Activated CD8-positive, alpha-beta T cell treated with anti-CD3 and anti-CD28 coated beads, Interleukin-2, amount 10 ng/mL, durations not matched to agents 7 days and 5 days (primary cell): Measurements from ENCODE around the gene HEPHL1. TPM values are rescaled to one million over a fixed set of nuclear protein-coding genes. Genes with fewer than 3 reads are reported as not detected.

Experiments
- ATAC-seq: fragments of 150-1000 bp; cut with Tn5 transposase; one replicate; pipeline ENCODE4 v1.10.0; 2021; ENCODE audit warnings: moderate library complexity
- CTCF ChIA-PET: fragments of 350-600 bp; sonication (Branson Sonifier 250); formaldehyde crosslinking; loops from one replicate; lab custom pipeline; 2021; ENCODE audit warnings: antibody characterized with exemption; lab: Charles Lee
- POLR2A ChIA-PET: fragments of 350-600 bp; sonication (Branson Sonifier 250); formaldehyde crosslinking; loops from one replicate; lab custom pipeline; 2021; ENCODE audit warnings: antibody characterized with exemption; lab: Charles Lee
- DNase-seq: peaks from one replicate; pipeline ENCODE4 v3.0.0-alpha.2; 2020
- H3K27ac Mint-ChIP-seq: one replicate; pipeline ENCODE4 v1.8.0; 2021; ENCODE audit warnings: mild to moderate bottlenecking, mixed read lengths
- H3K27me3 Mint-ChIP-seq: one replicate; pipeline ENCODE4 v1.8.0; 2021; ENCODE audit warnings: low read depth, mixed read lengths
- H3K36me3 Mint-ChIP-seq: one replicate; pipeline ENCODE4 v1.8.0; 2021; ENCODE audit warnings: low read depth, mixed read lengths
- H3K4me1 Mint-ChIP-seq: one replicate; pipeline ENCODE4 v1.8.0; 2021; ENCODE audit warnings: low read depth, mixed read lengths
- H3K4me3 Mint-ChIP-seq: one replicate; pipeline ENCODE4 v1.8.0; 2021; ENCODE audit warnings: mild to moderate bottlenecking, mixed read lengths
- H3K9me3 Mint-ChIP-seq: one replicate; pipeline ENCODE4 v1.8.0; 2022; ENCODE audit warnings: mixed read lengths; ENCODE audit not compliant: insufficient read depth
- total RNA-seq, 2 experiments: library from RNA; stranded (reverse); gene quantifications; one replicate each; pipeline ENCODE4 v1.2.3, GENCODE V29; 2021

The HEPHL1 gene
- total RNA-seq, 2 experiments from 2014 or later: not detected

GRCh38 chr11:94049351-94049750, 28.2 kb downstream of the HEPHL1 start:
- Mint-ChIP-seq H3K4me3 (no peak overlapping the region), H3K36me3 (no peaks in the 10 kb centered on the region), H3K9me3 (no peaks in the 10 kb centered on the region), H3K4me1 (no peaks in the 10 kb centered on the region), H3K27ac (no peak overlapping the region), H3K27me3 (peaks cover 2% of the 10 kb centered on the region)
- ChIA-PET CTCF (no interaction called here), POLR2A (no interaction called here)
- DNase-seq: no peak
- ATAC-seq: no peak

- no peaks in the 10 kb centered on the region for H3K4me1 Mint-ChIP-seq
- CTCF ChIA-PET: no interaction called here
- H3K9me3 Mint-ChIP-seq: no peaks in the 10 kb centered on the region
- no peak overlapping the region for H3K4me3 Mint-ChIP-seq
- ATAC-seq: no peak
- DNase-seq: no peak
- H3K27ac Mint-ChIP-seq: no peak overlapping the region
- H3K27me3 Mint-ChIP-seq: peaks cover 13% of the 10 kb centered on the region
- no peaks in the 10 kb centered on the region for H3K36me3 Mint-ChIP-seq
- POLR2A ChIA-PET: no interaction called here
These were observed 37.5 kb downstream of the HEPHL1 start for GRCh38 chr11:94058630-94059029.

- ChIA-PET CTCF (no interaction called here), POLR2A (no interaction called here)
- H3K9me3 Mint-ChIP-seq: no peaks in the 10 kb centered on the region
- DNase-seq: no peak
- H3K36me3 Mint-ChIP-seq: no peaks in the 10 kb centered on the region
- peaks cover 13% of the 10 kb centered on the region for H3K27me3 Mint-ChIP-seq
- no peak for ATAC-seq
- no peaks in the 10 kb centered on the region for H3K4me1 Mint-ChIP-seq
- no peak overlapping the region for H3K27ac Mint-ChIP-seq
- H3K4me3 Mint-ChIP-seq: no peak overlapping the region
These were observed 37.9 kb downstream of the HEPHL1 start for GRCh38 chr11:94059065-94059464.

DNA sequence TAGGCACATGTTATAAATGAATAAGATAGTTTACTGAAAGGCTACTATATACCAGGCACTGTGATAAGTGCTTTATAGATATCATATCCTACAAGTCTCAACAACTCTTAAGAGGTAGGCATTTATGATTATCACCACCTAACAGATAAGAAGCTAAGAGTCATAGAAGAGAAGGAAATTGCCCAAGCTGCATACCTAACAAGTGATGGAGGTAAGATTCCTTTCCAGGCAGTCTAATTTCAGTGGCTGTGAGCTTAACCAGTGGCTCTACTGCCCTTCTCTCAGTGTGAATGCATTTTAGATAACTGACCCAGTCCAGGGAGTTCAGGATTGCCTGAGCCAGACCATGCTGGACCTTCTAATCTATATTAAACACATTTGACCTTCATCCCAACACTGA, 39.2 kb downstream of the HEPHL1 start:
- Mint-ChIP-seq H3K27ac (no peak overlapping the region), H3K36me3 (no peaks in the 10 kb centered on the region)
- POLR2A ChIA-PET: no interaction called here

DNA sequence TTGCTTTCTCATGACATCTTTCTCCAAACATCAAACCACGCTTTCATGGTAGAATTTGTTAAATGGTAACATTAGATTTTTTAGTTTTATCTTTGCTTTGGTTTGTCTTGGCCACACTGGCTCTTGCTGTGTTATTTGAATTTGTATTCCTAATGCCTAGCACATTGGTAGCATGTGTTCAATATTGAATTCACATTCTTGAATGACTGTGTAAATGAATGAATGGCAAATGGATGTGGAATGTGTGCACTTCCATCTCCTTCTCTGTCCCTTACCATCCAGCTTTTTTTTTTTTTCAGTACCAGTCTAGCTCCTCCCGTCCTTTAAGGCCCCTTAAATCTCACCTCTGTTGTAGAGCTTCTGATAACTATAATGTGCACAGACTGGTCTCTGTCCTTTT, 41.2 kb downstream of the HEPHL1 start:
- ChIA-PET CTCF (no interaction called here), POLR2A (no interaction called here)
- Mint-ChIP-seq H3K27ac (no peak overlapping the region), H3K4me1 (no peaks in the 10 kb centered on the region), H3K36me3 (no peaks in the 10 kb centered on the region), H3K4me3 (no peak overlapping the region), H3K9me3 (no peaks in the 10 kb centered on the region), H3K27me3 (peaks cover 13% of the 10 kb centered on the region)
- DNase-seq (no peak), ATAC-seq (no peak)

More for the DNA sequence above, 39.2 kb downstream of the HEPHL1 start:
- H3K9me3 Mint-ChIP-seq: no peaks in the 10 kb centered on the region
- no peak overlapping the region for H3K4me3 Mint-ChIP-seq
- H3K4me1 Mint-ChIP-seq: no peaks in the 10 kb centered on the region
- DNase-seq: no peak
- CTCF ChIA-PET: no interaction called here
- H3K27me3 Mint-ChIP-seq: peaks cover 13% of the 10 kb centered on the region
- no peak for ATAC-seq

DNA sequence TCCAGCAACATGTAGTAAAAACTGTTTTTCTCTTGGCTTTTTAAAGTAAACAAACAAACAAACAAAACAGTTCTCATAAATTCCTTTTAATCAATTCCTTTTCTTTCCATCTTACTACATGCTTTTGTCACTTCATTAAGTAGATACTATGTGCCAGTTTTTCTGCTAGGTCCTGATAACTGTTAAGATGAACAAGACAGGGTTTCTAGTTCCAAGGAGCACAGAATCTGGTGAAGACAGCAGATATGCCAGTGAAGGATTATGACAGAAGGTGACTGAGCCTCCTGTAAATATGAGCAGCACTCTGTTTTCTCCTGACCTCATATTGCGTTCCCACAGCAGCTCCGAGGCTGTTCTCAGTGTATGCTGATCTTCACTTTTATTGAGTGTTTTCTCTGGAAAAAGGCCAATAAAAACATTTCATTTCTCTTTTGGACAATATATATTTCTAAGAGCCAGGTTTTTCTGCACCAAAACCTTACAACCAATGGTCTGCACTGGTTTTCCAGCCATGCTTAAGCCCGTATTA, 45.8 kb downstream of the HEPHL1 start:
- ATAC-seq (no peak), DNase-seq (no peak)
- POLR2A ChIA-PET: no interaction called here
- Mint-ChIP-seq H3K4me3 (no peak overlapping the region), H3K9me3 (no peaks in the 10 kb centered on the region), H3K4me1 (no peaks in the 10 kb centered on the region), H3K27ac (no peak overlapping the region), H3K36me3 (no peaks in the 10 kb centered on the region), H3K27me3 (peaks cover 2% of the 10 kb centered on the region)
- CTCF ChIA-PET: no interaction called here

- ChIA-PET POLR2A (no interaction called here), CTCF (no interaction called here)
- no peaks in the 10 kb centered on the region for H3K27me3 Mint-ChIP-seq
- H3K9me3 Mint-ChIP-seq: no peaks in the 10 kb centered on the region
- DNase-seq (no peak), ATAC-seq (no peak)
- H3K36me3 Mint-ChIP-seq: no peaks in the 10 kb centered on the region
- H3K4me1 Mint-ChIP-seq: no peaks in the 10 kb centered on the region
- no peak overlapping the region for H3K4me3 Mint-ChIP-seq
- no peak overlapping the region for H3K27ac Mint-ChIP-seq
These were observed 47.6 kb downstream of the HEPHL1 start for GRCh38 chr11:94068764-94069163.

DNA sequence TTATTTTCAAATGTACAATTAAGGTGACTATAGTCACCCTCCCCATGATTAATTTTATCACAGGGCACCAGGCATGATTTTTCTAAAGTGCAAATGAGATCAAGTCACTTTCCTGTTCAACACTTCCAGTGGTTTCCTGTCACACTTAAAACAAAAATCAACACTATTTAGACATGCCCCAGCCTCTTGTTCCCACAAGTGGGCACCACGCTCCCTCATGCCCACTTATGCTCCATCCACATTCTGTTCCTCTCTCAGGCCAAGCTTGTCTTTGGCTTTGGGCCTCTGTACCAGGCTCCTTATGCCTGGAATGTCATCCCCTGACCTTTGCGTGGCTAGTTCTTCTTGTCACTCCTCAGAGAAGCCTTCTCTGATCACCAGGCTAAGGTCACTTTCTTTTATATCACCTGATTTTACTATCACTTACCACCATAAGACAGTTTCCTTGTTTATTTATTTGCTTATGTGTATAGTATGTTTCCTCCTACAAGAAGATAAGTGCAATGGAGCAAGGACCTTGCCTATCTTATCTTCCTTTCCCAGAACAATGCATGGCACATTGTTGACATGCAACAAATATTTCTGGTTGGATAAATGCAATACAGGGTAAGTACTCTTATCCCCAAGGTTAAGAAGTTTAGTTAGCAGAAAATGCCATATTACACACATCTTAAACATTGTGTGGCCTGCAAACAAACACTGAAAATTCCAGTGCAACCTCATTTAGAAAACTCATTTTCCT, 56.6 kb downstream of the HEPHL1 start:
- Mint-ChIP-seq H3K27me3 (peaks cover 11% of the 10 kb centered on the region), H3K4me1 (no peaks in the 10 kb centered on the region), H3K4me3 (no peak overlapping the region), H3K9me3 (no peaks in the 10 kb centered on the region), H3K36me3 (no peaks in the 10 kb centered on the region), H3K27ac (no peak overlapping the region)
- POLR2A ChIA-PET: no interaction called here
- ATAC-seq: no peak
- no peak for DNase-seq
- CTCF ChIA-PET: no interaction called here

DNA sequence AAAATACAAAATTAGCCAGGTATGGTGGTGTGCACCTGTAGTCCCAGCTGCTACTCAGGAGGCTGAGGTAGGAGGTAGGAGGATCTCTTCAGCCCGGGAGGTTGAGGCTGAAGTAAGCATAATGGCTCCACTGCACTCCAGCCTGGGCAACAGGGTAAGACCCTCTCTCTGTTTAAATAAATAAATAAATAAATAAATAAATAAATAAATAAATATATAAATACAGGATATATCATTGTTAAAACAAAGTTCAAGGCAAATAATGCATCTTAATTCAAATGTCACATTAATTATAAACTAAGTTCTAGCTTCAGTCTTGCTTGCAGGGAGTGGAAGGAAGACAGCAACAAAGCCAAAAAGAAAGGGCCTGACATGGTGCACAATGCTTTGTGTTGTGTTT, 63.0 kb downstream of the HEPHL1 start:
- H3K4me1 Mint-ChIP-seq: no peaks in the 10 kb centered on the region
- peaks cover 9% of the 10 kb centered on the region for H3K27me3 Mint-ChIP-seq
- ATAC-seq: no peak
- no peak overlapping the region for H3K4me3 Mint-ChIP-seq
- DNase-seq: no peak
- no peaks in the 10 kb centered on the region for H3K9me3 Mint-ChIP-seq
- POLR2A ChIA-PET: no interaction called here
- H3K36me3 Mint-ChIP-seq: no peaks in the 10 kb centered on the region
- H3K27ac Mint-ChIP-seq: no peak overlapping the region
- CTCF ChIA-PET: no interaction called here

- ChIA-PET POLR2A (no interaction called here), CTCF (no interaction called here)
- H3K27ac Mint-ChIP-seq: no peak overlapping the region
- no peaks in the 10 kb centered on the region for H3K9me3 Mint-ChIP-seq
- H3K4me1 Mint-ChIP-seq: no peaks in the 10 kb centered on the region
- ATAC-seq (no peak), DNase-seq (no peak)
- no peak overlapping the region for H3K4me3 Mint-ChIP-seq
- no peaks in the 10 kb centered on the region for H3K36me3 Mint-ChIP-seq
- H3K27me3 Mint-ChIP-seq: no peaks in the 10 kb centered on the region
These were observed 67.8 kb downstream of the HEPHL1 start for GRCh38 chr11:94088906-94089305.

GRCh38 chr11:94089341-94089740, 68.2 kb downstream of the HEPHL1 start:
- ChIA-PET CTCF (no interaction called here), POLR2A (no interaction called here)
- DNase-seq: no peak
- H3K27ac Mint-ChIP-seq: no peak overlapping the region
- H3K4me1 Mint-ChIP-seq: no peaks in the 10 kb centered on the region
- no peak overlapping the region for H3K4me3 Mint-ChIP-seq
- no peak for ATAC-seq
- no peaks in the 10 kb centered on the region for H3K9me3 Mint-ChIP-seq
- H3K27me3 Mint-ChIP-seq: no peaks in the 10 kb centered on the region
- H3K36me3 Mint-ChIP-seq: no peaks in the 10 kb centered on the region

DNA sequence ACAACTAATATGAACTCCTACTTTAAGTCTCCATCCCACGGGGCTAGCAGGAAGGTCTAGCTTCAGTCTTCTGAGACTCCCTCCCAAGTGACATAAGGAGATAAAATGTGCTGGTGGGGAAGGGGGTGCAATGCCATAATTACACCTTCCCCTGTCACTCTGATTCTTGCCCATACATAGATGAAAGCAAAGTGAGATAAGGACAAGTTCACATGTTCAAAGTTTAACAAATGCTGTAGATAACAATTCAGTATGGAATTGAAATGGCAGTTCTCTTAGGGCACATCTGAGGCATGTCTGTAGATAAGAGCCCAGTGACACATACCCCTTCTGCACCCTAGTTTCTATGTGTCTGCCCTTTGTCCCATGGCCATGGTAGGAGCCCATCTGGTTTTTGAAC, 69.2 kb downstream of the HEPHL1 start:
- ATAC-seq (no peak), DNase-seq (no peak)
- ChIA-PET POLR2A (no interaction called here), CTCF (no interaction called here)
- no peak overlapping the region for H3K27ac Mint-ChIP-seq
- no peaks in the 10 kb centered on the region for H3K9me3 Mint-ChIP-seq
- no peaks in the 10 kb centered on the region for H3K36me3 Mint-ChIP-seq
- no peak overlapping the region for H3K4me3 Mint-ChIP-seq
- no peaks in the 10 kb centered on the region for H3K27me3 Mint-ChIP-seq
- no peaks in the 10 kb centered on the region for H3K4me1 Mint-ChIP-seq

GRCh38 chr11:94091091-94091490, 69.9 kb downstream of the HEPHL1 start:
- DNase-seq (no peak), ATAC-seq (no peak)
- Mint-ChIP-seq H3K4me3 (no peak overlapping the region), H3K9me3 (no peaks in the 10 kb centered on the region), H3K36me3 (no peaks in the 10 kb centered on the region), H3K27ac (no peak overlapping the region), H3K27me3 (no peaks in the 10 kb centered on the region), H3K4me1 (no peaks in the 10 kb centered on the region)
- ChIA-PET CTCF (no interaction called here), POLR2A (no interaction called here)
